OCI-LY7 (cell line): ENCODE results near the gene PRCC.

Experiments
- EZH2phosphoT487 ChIP-seq: fragments of 200-600 bp; sonication (generic); IDR thresholded peaks from 2 replicates; pipeline ENCODE4 v1.6.1; 2018; ENCODE audit warnings: low read depth, borderline replicate concordance, mild to moderate bottlenecking, mixed run types, antibody characterized with exemption, low read length, moderate library complexity, mixed read lengths
- TF ChIP-seq, protein P1 (sequence below): fragments of 200-600 bp; sonication (generic); conservative IDR thresholded peaks from 2 replicates; pipeline ENCODE4 v1.5.1; 2014; ENCODE audit warnings: mild to moderate bottlenecking, antibody characterized with exemption, low read length, moderate library complexity, mixed read lengths

DNA sequence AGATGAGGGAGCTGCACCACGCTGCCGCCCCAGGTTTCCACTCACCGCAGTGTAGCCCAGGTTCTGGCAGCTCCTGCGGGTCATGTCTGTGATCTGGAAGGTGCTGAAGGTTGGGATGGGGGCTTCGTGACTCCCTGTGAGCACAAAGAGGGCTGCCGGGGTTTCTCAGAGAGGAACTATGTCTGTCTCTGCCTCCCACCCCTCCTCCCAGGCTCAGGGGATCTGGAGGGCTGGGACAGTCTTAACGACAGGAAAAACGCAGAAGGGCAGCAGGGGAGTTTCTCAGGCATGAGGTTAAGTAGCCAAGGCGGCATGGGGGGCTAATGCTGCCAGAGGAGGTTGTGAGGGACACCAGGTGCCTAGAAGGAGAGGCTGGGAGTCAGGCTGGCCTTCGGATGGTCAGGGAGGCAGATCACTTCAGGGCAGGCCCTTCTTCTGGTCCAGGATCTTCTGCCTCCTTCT is 48.7 kb downstream of the PRCC start:
- TF ChIP-seq EZH2phosphoT487, result no peak
- TF ChIP-seq, protein P1, sequence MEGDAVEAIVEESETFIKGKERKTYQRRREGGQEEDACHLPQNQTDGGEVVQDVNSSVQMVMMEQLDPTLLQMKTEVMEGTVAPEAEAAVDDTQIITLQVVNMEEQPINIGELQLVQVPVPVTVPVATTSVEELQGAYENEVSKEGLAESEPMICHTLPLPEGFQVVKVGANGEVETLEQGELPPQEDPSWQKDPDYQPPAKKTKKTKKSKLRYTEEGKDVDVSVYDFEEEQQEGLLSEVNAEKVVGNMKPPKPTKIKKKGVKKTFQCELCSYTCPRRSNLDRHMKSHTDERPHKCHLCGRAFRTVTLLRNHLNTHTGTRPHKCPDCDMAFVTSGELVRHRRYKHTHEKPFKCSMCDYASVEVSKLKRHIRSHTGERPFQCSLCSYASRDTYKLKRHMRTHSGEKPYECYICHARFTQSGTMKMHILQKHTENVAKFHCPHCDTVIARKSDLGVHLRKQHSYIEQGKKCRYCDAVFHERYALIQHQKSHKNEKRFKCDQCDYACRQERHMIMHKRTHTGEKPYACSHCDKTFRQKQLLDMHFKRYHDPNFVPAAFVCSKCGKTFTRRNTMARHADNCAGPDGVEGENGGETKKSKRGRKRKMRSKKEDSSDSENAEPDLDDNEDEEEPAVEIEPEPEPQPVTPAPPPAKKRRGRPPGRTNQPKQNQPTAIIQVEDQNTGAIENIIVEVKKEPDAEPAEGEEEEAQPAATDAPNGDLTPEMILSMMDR, result no peak
